B cell (primary cell): Measurements from ENCODE around the gene NEGR1. TPM values are rescaled to one million over a fixed set of nuclear protein-coding genes. Genes with fewer than 3 reads are reported as not detected.

ENCODE experiments used
- ATAC-seq: fragments of 200-7000 bp; cut with Tn5 transposase; one replicate; pipeline ENCODE4 v1.10.0; 2021; ENCODE audit warnings: low read depth, mild to moderate bottlenecking, moderate number of reproducible peaks, moderate library complexity
- CTCF ChIA-PET: fragments of 350-600 bp; sonication (Branson Sonifier 250); formaldehyde crosslinking; loops from one replicate; lab custom pipeline; 2021; ENCODE audit warnings: antibody characterized with exemption, inconsistent platforms; lab: Charles Lee
- POLR2A ChIA-PET: fragments of 350-600 bp; sonication (Branson Sonifier 250); formaldehyde crosslinking; loops from one replicate; lab custom pipeline; 2021; ENCODE audit warnings: antibody characterized with exemption; lab: Charles Lee
- DNase-seq: peaks from one replicate; pipeline ENCODE4 v3.0.0; 2013
- H2AFZ ChIP-seq: 2 replicates; pipeline ENCODE4 v1.6.1; 2012; ENCODE audit warnings: mild to moderate bottlenecking, low read depth, low read length; ENCODE audit not compliant: insufficient read depth, poor library complexity, severe bottlenecking
- H3K27ac ChIP-seq, 2 donors: 1 replicate in 1 of 2; 2 replicates in 1 of 2; pipeline ENCODE4 v1.5.1; 2012 to 2013; ENCODE audit warnings: low read length in 2 of 2, mild to moderate bottlenecking in 2 of 2, moderate library complexity in 1 of 2
- H3K27me3 ChIP-seq, 4 experiments: fragments of 200-600 bp in 1 of 4; sonication (generic) in 1 of 4; replicated peaks in 1 of 4; 1 replicate in 2 of 4; 2 replicates in 2 of 4; pipeline versions ENCODE4 v1.6.1 to v1.7.0; 2013 to 2016; ENCODE audit warnings: low read length in 3 of 4, mild to moderate bottlenecking in 2 of 4, mixed read lengths in 1 of 4, moderate library complexity in 1 of 4; ENCODE audit not compliant: insufficient read depth in 4 of 4, control insufficient read depth in 3 of 4; ENCODE audit errors: control extremely low read depth in 1 of 4
- H3K36me3 ChIP-seq, 2 experiments: replicated peaks in 1 of 2; 1 replicate in 1 of 2; 2 replicates in 1 of 2; pipeline versions ENCODE4 v1.6.1 to v1.7.1; 2013; ENCODE audit warnings: low read length in 1 of 2; ENCODE audit not compliant: insufficient read depth in 2 of 2, control insufficient read depth in 1 of 2; ENCODE audit errors: control extremely low read depth in 1 of 2, extremely low read depth in 1 of 2
- H3K4me1 ChIP-seq, 2 donors: fragments of 200-600 bp in 1 of 2; sonication (generic) in 1 of 2; 1 replicate in 1 of 2; 2 replicates in 1 of 2; pipeline versions ENCODE4 v1.5.1 to v1.6.1; 2013 to 2017; ENCODE audit warnings: low read length in 2 of 2; ENCODE audit not compliant: control insufficient read depth in 2 of 2, insufficient read depth in 2 of 2
- H3K4me2 ChIP-seq: replicated peaks from 2 replicates; pipeline ENCODE3; 2012; ENCODE audit warnings: mild to moderate bottlenecking, low read depth, low read length; ENCODE audit not compliant: poor library complexity, severe bottlenecking
- H3K4me3 ChIP-seq, 5 experiments: fragments of 200-600 bp in 1 of 5; sonication (generic) in 1 of 5; 1 replicate in 3 of 5; 2 replicates in 2 of 5; pipeline versions ENCODE4 v1.5.1 to v1.7.0; 2011 to 2016; ENCODE audit warnings: low read length in 4 of 5, mild to moderate bottlenecking in 4 of 5, low read depth in 2 of 5, control low read depth in 1 of 5, moderate library complexity in 1 of 5; ENCODE audit not compliant: insufficient read depth in 1 of 5; ENCODE audit errors: control extremely low read depth in 1 of 5, extremely low read depth in 1 of 5
- H3K79me2 ChIP-seq: fragments of 200-600 bp; sonication (generic); one replicate; pipeline ENCODE4 v1.6.0; 2016; ENCODE audit warnings: low read length; ENCODE audit not compliant: control insufficient read depth, insufficient read depth
- H3K9ac ChIP-seq: fragments of 200-600 bp; sonication (generic); 2 replicates; pipeline ENCODE4 v1.6.1; 2017; ENCODE audit warnings: mild to moderate bottlenecking, low read length, moderate library complexity
- H3K9me3 ChIP-seq, 3 donors: one replicate each; pipeline versions ENCODE4 v1.6.1 to v1.7.1; 2013; ENCODE audit warnings: low read length in 2 of 3; ENCODE audit not compliant: control insufficient read depth in 2 of 3, insufficient read depth in 1 of 3; ENCODE audit errors: control extremely low read depth in 1 of 3
- H4K20me1 ChIP-seq: 2 replicates; pipeline ENCODE4 v1.6.0; 2012; ENCODE audit warnings: mild to moderate bottlenecking, low read length; ENCODE audit not compliant: insufficient read depth, control insufficient read depth, poor library complexity, severe bottlenecking
- H3K27ac Mint-ChIP-seq: one replicate; pipeline ENCODE4 v1.8.0; 2021; ENCODE audit warnings: mixed read lengths
- H3K27me3 Mint-ChIP-seq: one replicate; pipeline ENCODE4 v1.8.0; 2021; ENCODE audit warnings: mixed read lengths
- H3K4me1 Mint-ChIP-seq: one replicate; pipeline ENCODE4 v1.8.0; 2021; ENCODE audit warnings: mixed read lengths
- H3K4me3 Mint-ChIP-seq: one replicate; pipeline ENCODE4 v1.8.0; 2021; ENCODE audit warnings: mixed read lengths
- H3K9me3 Mint-ChIP-seq: one replicate; pipeline ENCODE4 v1.8.0; 2022; ENCODE audit warnings: mixed read lengths; ENCODE audit not compliant: insufficient read depth
- CTCF ChIP-seq: fragments of 200-600 bp; IDR thresholded peaks from one replicate; pipeline ENCODE4 v1.8.0; 2022; ENCODE audit warnings: antibody characterized with exemption, mild to moderate bottlenecking
- EZH2 ChIP-seq: IDR thresholded peaks from 2 replicates; pipeline ENCODE4 v1.6.1; 2012; ENCODE audit warnings: borderline replicate concordance, low read depth, mild to moderate bottlenecking, moderate library complexity, low read length; ENCODE audit not compliant: insufficient read depth, poor library complexity, severe bottlenecking
- WGBS: methylation state at CpG from one replicate; pipeline ENCODE4 v1.1.5; 2013; ENCODE audit warnings: missing lambda C conversion rate; ENCODE audit not compliant: insufficient coverage; 5-methylcytosine and 5-hydroxymethylcytosine counted together
- intact Hi-C: fragments of 100-400 bp; cut with micrococcal nuclease; formaldehyde crosslinking; loops from one replicate; pipeline ENCODE4 v1.10.0; 2022
- polyA plus RNA-seq: library from polyadenylated mRNA; depleted of rRNA; stranded (reverse); fragments of >200 nt; gene quantifications from 2 replicates; pipeline ENCODE4 v1.2.3, GENCODE V29; 2012
- total RNA-seq, 2 donors: library from RNA; stranded (reverse); fragments of 120-200 nt in 1 of 2; gene quantifications; 1 replicate in 1 of 2; 2 replicates in 1 of 2; pipeline versions ENCODE4 v1.2.3 to v1.2.4, GENCODE V29; 2013 to 2022

NEGR1 gene
- total and polyA plus RNA-seq, 2 donors (not counting 1 experiment from before 2014, with no cell fraction given) = 0.01 TPM; not detected in 1

DNA sequence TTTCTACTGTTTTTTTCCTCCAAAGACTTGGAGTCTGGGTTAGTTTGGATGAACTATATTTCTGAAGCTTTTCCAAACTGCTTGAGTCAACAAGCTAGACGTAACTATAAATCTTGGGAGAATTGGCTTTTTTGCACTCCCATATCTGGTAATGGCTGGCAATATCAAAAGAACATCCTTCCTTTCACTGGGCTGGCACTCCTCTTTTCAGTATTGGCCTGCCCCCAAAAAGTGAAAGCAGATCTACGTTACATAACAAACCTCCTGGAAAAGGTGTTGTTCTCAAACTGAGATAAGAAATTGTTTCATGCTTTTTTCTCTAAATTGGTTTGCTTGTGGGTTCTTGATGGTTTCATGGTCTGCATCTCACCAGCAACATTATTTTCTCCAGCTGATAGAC, 499.3 kb downstream of the NEGR1 start:
- Histone ChIP-seq H3K27me3 (no peaks in the 10 kb centered on the region), H3K79me2 (no peaks in the 10 kb centered on the region), H3K4me2 (no peak overlapping the region), H3K27ac (no peak overlapping the region), H3K9me3 (peaks cover 0 to 1% (median 0%) of the 10 kb centered on the region in 3 donors), H3K4me1 (no peaks in the 10 kb centered on the region), H3K4me3 (no peak overlapping the region), H3K36me3 (no peaks in the 10 kb centered on the region), H3K9ac (no peak overlapping the region), H2AFZ (no peak overlapping the region), H4K20me1 (no peaks in the 10 kb centered on the region)
- ATAC-seq = no peak
- Mint-ChIP-seq H3K27me3 (no peaks in the 10 kb centered on the region), H3K4me3 (no peak overlapping the region), H3K9me3 (no peaks in the 10 kb centered on the region), H3K4me1 (no peaks in the 10 kb centered on the region), H3K27ac (no peak overlapping the region)
- no peak for DNase-seq
- no CpG with 5 or more reads among the region's 2 CpGs for WGBS
- ChIA-PET CTCF (no interaction called here), POLR2A (no interaction called here)
- intact Hi-C loops = no loop called here
- TF ChIP-seq CTCF (no peak), EZH2 (no peak)

DNA sequence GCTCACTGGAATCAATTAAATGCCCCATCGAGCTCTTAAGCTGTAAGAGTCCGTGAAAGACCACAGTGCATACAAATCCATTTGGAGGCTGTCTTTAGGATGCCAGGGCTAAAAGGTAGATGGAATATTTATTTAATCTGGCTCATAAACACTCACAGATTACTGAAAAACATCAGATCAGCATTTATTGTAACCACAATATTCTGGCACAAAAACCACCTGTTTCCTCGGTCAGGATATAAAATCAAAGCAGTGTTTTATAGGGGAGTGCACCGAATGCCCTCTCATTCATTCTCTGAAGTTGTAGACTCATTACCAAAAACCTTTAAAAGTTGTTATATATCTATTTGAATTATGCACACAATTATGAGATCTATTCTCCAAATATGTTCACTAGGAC, 500.9 kb downstream of the NEGR1 start:
- ATAC-seq (no peak), DNase-seq (no peak)
- no peak overlapping the region for H3K4me3 ChIP-seq
- H3K36me3 ChIP-seq = no peaks in the 10 kb centered on the region
- H4K20me1 ChIP-seq = no peaks in the 10 kb centered on the region
- Mint-ChIP-seq H3K27ac (no peak overlapping the region), H3K27me3 (no peaks in the 10 kb centered on the region), H3K9me3 (no peaks in the 10 kb centered on the region), H3K4me1 (no peaks in the 10 kb centered on the region), H3K4me3 (no peak overlapping the region)
- H3K9me3 ChIP-seq = peaks cover 0 to 1% (median 0%) of the 10 kb centered on the region in 3 donors
- H3K4me2 ChIP-seq = no peak overlapping the region
- H3K9ac ChIP-seq = no peak overlapping the region
- no peaks in the 10 kb centered on the region for H3K79me2 ChIP-seq
- H2AFZ ChIP-seq = no peak overlapping the region
- H3K27me3 ChIP-seq = no peaks in the 10 kb centered on the region
- H3K27ac ChIP-seq = no peak overlapping the region
- ChIA-PET POLR2A (no interaction called here), CTCF (no interaction called here)
- H3K4me1 ChIP-seq = no peaks in the 10 kb centered on the region
- TF ChIP-seq EZH2 (no peak), CTCF (no peak)
- intact Hi-C loops = no loop called here
- no CpG with 5 or more reads among the region's 4 CpGs for WGBS
